HG03097 (cell line): ENCODE data around the gene THSD7A.
"Not testable (repeated sequence)": the region's sequence is repeated elsewhere in the genome, so short reads cannot be mapped to it uniquely, and the experiment has no call there.

Experiments used
- ATAC-seq: cut with Tn5 transposase; IDR thresholded peaks from one replicate; pipeline ENCODE4 v1.9.1; 2021; ENCODE audit not compliant: unreplicated experiment, low FRiP score

Gene THSD7A

DNA sequence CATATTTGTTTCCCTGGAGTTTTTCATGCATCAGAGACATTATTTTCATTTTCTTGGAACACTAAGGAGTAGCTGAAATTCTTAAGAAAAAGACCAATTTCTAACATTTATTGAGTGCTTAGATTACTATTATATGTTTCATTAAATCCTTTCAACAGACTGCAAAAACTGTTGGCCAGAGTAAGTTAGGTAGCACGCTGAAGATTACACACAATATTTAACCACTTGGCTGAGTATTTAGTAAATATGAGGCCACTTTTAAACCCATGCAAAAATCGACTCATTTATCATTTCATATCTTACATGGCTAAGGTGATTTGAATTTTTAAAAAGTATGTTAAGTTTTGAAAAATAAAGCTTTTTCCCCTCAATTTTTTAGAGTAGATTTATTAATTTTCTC is 358.8 kb downstream of the THSD7A start:
- no peak for ATAC-seq

DNA sequence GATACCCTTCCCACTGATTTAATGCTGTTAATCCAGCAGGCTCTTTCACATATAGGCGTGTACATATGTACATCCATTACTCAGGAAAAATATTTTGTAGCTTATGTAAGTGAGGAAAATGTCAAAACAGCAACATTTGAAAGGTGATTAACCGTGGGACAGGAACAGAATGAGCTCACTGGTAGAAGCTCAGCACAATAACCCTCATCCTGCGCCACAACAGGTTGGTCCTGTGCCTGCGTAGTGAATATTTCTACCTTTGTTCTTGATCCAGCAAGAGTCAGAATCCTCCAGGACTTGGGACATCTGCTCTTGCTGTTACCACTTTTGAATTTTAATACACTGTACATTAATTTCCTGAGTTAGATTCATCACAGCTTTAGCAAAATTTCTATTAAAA is 359.4 kb downstream of the THSD7A start:
- ATAC-seq = no peak

DNA sequence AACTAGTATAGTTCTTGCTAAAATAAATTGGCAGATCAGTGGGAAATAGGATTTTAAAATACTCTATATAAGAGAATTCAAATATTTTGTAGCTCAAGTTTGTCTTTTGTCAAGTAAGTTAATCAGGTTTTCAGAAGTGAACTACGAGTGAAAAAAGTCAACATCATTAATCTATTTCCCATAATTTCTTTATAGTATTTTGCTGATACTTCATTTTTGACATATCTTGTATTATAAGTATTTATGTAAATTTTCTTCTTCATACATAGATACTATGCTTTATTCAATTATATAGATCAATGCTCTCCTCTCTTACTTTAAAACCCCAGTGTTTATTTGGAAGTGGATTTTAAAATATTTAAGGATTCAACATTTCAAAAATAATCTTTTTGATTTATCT is 360.7 kb downstream of the THSD7A start:
- ATAC-seq = no peak

DNA sequence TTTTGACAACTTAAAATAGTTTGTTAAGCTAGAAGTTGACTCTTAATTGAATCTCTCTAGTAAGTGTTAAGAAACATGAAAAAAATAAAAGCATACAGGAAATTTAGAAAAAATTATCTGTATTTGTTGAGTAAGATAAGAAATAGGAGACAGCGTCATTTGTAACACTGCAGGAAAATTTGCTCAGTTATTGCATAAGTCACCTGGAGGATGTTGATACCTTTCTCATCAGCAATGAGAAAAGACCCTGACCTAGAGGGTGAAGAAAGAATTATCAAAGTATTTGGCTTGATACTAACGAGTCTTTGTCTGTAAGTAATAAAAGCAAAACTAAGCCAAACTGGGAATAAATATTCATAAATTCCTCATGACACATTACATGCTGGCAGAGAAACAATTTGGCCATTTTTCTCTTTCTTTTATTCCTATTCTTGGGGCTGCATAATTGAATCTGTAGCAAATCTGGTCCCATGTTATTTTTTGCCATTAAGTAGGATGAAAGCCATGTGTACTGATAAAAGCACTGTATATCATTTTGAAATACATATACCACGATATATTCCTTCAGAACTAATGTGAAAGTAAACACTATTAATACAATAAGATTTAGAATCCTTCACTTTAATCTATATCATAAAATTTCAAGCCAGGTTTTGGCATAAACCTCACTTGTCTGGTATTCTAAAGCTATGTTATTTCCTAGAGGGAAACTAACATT is 362.8 kb downstream of the THSD7A start:
- no peak for ATAC-seq

DNA sequence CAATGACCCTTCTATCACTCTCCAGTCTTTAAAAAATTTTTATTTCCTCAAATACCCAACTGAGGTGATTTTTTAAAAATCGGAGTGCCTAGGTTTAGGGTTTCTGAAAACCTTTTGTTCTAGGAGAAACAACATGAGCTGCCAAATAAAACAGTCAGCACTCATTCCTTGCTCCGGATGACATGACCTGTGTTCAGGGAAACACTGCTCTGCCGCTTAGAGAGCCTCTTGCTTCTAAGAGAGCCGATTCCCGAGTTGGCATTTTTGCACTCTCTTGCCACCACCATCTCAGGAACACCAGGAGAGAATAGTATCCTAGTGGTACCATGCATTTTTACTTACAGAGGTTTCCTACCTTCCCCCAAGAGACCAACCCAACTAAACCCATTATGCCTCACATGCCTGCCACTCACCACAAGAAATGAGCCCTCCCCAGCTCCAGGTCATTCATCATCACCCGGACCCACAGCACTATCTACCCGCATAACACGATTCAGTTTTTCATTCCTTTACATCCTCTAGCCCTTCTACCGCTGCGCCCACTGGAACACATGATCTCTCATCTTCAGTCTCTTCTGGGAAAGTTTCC is 365.4 kb downstream of the THSD7A start:
- no peak for ATAC-seq

DNA sequence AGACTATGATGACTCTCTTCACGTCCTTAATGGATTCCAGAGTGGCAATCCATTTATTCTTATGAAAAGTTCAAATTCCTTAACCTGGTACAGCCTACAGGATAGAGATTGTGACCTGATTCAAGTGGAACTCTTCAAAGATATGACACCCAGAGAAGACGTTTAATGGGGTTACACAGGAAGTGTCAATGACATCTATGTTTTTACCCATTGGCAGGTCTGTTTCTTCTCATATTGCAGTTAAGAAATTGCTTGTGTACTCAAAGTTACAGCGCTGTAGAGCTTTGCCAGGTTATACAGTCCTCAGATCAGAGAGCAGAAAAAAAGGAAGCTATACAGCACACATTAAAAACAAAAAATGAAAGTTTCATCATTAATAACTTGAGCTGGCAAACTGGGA is 367.4 kb downstream of the THSD7A start:
- ATAC-seq = no peak

DNA sequence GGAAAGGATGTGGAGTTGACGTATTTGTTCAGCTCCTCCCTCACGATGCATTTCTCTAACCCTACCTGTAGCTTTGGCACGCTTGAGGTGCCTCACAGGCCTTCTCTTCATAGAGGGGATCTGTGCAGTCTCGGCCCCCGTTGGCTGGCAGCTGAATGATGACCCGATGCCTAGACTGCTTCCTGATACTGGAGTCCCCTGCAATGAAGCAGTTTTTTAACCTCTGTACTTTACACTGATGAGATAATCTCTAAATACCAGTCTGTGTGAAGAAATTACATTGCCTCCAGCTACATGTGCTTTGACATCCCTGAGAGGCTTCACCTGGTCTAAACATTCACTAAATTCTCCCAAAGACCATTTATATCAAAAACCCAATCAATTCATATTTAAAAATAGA is 370.1 kb downstream of the THSD7A start:
- ATAC-seq = no peak

DNA sequence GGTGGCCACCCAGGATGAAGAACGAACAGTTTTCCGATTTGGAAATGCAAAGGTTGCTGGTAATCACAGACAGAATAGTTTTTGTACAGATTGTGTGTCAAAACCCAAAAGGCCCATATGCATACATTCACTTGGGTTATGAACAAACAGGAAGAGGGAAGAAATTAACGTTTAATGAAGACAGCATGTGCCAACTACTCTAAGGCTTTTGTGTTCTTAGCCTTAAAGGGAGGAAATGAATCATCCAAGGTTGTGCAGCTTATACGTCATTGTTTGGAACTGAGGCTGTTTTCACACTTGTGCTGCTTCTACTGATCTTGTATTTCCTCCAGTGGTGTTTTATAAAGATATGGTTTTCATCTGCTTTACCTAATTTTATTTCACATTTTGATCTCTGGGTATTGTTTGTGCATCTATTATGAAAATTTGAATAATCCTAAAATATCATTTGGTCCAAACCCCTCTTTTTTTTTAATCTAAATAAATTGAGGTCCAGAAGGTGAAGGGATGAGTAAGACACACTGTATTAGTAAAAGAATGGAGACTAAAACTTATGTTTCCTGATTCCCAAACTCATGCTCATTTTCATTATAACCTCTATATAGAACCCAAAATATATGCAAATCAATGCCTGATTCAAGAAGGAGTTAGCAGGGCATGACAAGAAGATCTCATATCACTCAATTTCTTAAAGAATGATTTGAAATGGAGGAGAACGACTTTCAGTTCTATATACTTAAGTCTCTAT is 373.1 kb downstream of the THSD7A start:
- ATAC-seq = peak; percentile 59

DNA sequence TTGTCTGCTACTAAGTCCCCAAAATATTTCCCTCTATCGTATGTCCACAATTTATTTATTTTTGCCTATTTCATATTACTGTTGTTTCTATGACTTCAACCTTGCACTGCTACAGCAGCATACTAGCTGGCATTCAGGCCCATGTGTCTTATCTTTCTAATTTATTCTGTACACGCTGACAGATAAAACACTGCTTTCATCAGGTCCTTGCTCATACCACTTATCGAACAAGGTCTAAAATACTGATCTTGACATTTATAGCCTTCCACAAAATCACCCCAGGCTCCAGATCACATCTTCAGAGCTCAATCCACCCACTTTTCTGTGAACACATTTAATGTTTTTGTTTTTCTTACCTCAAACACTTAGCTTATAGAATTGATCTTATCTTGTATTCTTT is 374.6 kb downstream of the THSD7A start:
- no peak for ATAC-seq

DNA sequence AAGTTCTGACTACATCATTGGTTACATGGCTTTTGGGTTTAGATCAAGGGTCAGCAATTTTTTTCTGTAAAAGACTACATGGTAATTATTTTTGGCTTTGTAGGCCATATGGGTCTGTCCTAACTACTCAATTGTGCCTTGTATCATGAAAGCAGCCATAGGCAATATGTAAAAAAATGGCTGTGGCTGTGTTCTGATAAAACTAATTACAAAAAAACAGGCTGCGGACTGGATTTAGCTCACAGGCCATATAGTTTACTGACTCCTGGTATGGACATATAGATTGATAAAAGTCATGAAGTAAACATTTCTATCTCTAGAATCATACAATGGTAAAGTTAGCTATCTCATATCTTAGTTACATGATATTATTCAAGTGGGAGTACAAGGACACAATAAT is 375.4 kb downstream of the THSD7A start:
- no peak for ATAC-seq

DNA sequence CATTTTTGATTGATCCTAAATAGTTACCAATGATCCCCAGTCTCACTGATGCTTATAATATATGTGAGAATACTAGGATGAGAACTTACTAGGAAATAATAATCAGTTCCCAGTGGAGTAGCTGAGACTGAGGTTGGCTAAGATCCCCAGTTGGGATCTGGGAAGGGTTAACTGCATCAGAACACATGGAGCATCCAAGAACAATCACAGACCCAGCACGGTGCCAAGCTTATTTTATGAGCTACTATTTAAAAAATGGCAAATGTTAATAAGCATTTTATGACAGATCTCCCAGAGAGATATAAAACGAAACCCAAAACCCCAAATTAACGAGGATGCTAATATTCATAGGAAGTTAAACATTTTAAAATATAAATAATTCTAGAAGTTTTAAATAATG is 379.5 kb downstream of the THSD7A start:
- no peak for ATAC-seq

DNA sequence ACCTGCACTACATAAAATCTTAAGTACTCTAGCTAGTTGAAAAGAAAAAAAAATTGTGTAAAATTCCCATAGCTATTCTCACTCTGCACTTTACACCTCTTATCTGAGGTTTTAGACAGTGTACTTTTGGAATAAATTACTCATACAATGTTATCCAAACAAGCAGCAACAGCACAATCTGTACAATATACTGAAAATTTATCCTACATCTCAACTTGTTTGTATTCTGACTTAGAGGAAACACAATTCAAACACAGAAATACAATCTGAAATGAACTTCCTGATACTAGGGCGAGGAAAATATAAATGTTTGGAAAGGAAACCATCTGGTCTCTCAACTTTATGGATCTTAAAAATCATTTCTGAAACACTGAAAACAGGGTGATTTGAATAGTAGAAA is 381.7 kb downstream of the THSD7A start:
- ATAC-seq = no peak

DNA sequence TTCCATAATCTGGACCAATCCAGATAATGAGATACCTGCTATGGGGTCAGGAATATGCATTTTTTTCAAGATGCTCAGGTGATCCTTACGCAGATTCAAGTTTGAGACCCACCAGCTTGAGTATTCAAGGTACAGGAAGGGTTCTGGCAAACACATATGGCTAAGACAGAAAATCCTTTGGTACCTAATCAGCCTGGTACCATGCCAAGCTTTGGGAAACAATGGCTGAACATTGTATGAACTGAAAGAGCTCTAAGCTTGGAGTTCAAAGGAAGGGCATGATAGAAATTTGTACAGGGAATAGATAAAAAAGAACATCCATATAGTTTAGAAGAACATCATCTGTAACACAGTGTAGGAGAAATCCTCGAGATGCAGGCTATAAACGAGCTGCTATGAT is 382.7 kb downstream of the THSD7A start:
- ATAC-seq = no peak

DNA sequence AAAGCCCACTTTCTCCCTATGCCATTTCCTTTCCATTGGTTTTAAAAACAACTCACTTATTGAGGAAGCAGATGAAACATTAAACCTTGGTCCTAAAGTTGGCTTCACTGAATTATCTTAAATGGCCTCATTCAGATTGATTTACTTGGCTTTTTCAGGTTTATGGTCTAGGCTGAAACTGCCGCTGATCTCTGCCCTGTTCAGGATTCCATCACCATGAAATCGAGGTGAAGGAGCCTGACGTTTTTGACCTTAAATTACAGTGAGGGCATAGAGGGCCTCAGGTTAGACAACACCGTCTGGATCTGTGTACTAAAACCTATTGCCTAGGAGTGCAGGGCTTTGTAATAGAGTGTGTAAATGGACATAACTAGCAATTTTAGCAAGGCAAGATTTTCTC is 383.7 kb downstream of the THSD7A start:
- ATAC-seq = no peak

DNA sequence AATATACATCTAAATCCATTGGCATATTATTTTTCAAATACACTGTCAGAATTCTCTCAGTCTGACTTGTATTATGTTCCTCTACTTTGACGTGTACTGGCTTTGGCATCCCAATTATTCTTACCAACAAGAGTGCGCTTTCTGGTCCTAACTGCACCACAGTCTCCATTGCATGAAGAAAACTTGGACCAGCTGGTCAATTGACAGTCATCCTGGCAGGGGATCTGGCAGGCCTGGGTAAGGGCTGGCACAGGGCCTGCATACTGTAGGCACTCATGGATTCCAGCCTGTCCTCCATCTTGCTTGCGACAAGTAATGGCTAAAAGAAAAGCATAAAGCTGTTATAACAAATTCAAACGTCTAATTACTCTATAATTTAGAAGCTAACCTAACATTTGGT is 384.9 kb downstream of the THSD7A start:
- no peak for ATAC-seq

DNA sequence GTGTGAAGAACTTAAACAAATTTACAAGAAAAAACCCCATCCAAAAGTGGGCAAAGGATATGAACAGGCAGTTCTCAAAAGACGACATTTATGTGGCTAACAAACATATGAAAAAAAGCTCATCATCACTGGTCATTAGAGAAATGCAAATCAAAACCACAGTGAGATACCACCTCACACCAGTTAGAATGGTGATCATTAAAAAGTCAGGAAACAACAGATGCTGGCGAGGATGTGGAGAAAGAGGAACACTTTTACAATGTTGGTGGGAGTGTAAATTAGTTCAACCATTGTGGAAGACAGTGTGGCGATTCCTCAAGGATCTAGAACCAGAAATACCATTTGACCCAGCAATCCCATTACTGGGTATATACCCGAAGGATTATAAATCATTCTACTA is 388.1 kb downstream of the THSD7A start:
- not testable (repeated sequence) for ATAC-seq

DNA sequence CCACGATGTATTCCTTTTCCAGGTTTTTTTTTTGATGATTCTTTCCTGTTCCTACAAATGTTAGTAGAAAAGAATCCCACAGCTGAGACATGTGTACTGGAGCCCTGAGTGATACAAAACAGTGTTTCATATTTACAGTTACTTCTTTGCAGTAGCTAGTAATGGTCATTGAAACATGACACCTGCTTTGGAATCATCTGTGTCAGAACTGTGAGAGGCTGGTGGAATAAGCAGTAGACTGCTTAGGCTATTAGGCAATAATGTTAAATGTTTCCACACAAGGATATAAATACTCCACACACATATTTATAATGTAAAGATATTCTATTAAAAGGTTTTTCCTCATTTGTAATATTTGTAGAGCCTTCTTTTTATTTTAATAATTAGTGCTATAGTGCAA is 394.0 kb downstream of the THSD7A start:
- ATAC-seq = no peak

DNA sequence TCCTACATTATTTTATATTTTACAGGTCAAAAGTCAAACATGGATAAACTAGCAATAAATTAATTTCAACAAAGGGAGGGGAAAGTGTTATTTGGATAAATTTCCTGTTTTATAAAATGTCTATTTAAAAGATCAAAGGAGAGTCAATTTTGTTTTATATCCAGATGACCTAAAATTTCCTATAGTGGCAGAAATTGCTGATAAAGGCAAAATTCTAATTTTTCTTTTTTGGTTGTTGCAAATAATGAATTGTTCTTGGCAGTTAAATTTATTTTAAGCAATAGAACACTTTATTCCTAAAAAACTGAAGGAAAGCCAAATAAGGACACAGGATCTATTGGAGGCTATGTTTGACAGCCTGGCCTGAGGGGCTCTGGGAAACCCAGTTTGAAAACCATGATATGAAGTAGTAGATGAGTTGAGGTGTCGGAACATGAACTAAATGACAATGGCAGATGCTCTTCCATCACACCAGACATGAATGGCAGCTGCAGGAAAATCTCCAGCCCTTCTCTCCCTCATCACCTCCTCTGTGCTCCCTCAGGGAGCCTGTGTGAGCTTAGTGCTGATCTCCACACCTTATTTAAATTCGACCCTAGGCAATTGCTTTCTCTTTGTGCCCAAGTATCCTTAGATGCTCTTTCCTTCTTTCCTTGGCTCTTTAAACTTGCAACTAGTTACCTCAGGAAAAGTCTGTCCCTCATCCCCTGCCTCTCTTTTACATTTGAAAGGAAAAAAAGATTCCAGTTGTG is 395.0 kb downstream of the THSD7A start:
- ATAC-seq = no peak

DNA sequence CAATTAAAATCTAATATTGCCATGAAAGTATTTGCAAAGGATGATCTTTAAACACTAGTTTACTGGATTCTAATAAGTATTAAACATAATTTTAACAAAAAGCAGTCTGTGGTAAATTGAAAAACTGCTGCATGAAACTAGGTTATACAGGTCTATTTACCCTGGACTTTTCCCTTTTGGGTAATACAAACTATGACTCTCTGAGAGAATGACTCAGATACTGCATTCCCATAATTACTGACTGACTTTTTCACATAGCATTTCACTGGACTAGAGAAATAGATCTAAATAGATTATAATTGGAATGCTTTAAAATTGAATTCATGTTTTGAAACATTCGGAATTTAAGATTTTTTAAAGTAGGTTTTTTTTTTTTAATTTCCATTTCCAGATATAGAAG is 395.7 kb downstream of the THSD7A start:
- ATAC-seq = no peak

DNA sequence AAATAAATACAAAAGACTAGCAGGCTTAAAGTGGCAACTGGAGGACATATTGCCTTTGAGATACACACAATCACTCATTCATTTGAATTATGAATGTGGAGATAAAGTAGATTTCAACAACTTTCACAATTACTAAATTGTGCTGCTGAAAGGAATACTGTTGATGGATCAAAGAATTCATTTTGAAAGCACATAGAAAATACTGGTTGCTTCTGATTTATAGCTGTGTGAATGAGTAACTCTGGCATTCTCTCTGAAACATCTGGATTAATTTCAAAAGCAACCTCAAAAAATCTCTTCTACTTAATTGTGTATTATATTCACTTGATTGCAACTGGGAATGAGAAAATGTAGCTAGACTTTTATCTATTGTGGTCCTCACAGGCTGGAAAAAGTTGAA is 397.6 kb downstream of the THSD7A start:
- no peak for ATAC-seq

DNA sequence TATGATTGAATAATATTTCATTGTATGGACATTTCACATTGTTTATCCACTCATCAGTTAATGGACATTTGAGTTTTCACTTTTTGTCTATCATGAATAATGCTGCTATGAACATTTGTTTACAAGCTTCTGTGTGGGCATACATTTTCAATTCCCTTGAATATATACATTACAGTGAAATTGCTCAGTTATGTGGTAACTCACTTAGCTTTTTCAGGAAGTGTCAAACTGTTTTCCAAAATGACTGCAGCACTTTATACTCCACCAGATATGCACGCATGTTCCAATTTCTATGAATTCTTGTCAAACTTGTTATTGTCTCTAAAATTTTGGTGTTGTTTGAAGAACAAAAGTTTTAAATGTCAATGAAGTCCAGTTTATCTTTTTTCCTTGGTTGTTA is 401.2 kb downstream of the THSD7A start:
- ATAC-seq = no peak
